Spleen (tissue), 13 donors: Measurements from ENCODE around the gene ZNF581. TPM values are rescaled to one million over a fixed set of nuclear protein-coding genes. Genes with fewer than 3 reads are reported as not detected.
A peak's percentile ranks its signal among the peaks of the same experiment; 100 is the strongest.

Experiments
- DNase-seq: peaks from one replicate; pipeline ENCODE4 v3.0.0-alpha.2; 2020
- H3K27ac ChIP-seq, 8 donors: fragments of 200-600 bp; sonication (generic) in 7 of 8; 1 replicate in 4 of 8; 2 replicates in 4 of 8; pipeline versions ENCODE4 v1.5.0 to v1.8.0; 2016 to 2021; ENCODE audit warnings: inconsistent platforms in 4 of 8, mild to moderate bottlenecking in 4 of 8, moderate library complexity in 1 of 8
- H3K27me3 ChIP-seq, 7 donors: fragments of 200-600 bp; sonication (generic) in 6 of 7; replicated peaks in 1 of 7; 1 replicate in 4 of 7; 2 replicates in 3 of 7; pipeline versions ENCODE4 v1.5.0 to v1.8.0; 2016 to 2021; ENCODE audit warnings: inconsistent platforms in 3 of 7, mild to moderate bottlenecking in 1 of 7
- H3K36me3 ChIP-seq, 6 donors: fragments of 200-600 bp; sonication (generic) in 5 of 6; 1 replicate in 4 of 6; 2 replicates in 2 of 6; pipeline versions ENCODE4 v1.5.0 to v1.8.0; 2016 to 2021; ENCODE audit warnings: inconsistent platforms in 2 of 6
- H3K4me1 ChIP-seq, 6 donors: fragments of 200-600 bp; sonication (generic) in 5 of 6; 1 replicate in 3 of 6; 2 replicates in 3 of 6; pipeline versions ENCODE4 v1.5.0 to v1.8.0; 2016 to 2021; ENCODE audit warnings: inconsistent platforms in 3 of 6
- H3K4me3 ChIP-seq, 8 donors: fragments of 200-600 bp; sonication (generic) in 7 of 8; 1 replicate in 4 of 8; 2 replicates in 4 of 8; pipeline versions ENCODE4 v1.5.0 to v1.8.0; 2016 to 2021; ENCODE audit warnings: inconsistent platforms in 4 of 8, mild to moderate bottlenecking in 4 of 8, moderate library complexity in 2 of 8
- H3K9me3 ChIP-seq, 8 donors: fragments of 200-600 bp; sonication (generic) in 7 of 8; 1 replicate in 4 of 8; 2 replicates in 4 of 8; pipeline versions ENCODE4 v1.5.0 to v1.8.0; 2016 to 2021; ENCODE audit warnings: inconsistent platforms in 4 of 8
- CTCF ChIP-seq, 11 experiments: fragments of 200-600 bp in 7 of 11; fragments of 450-650 bp in 4 of 11; sonication (generic) in 4 of 11; IDR thresholded peaks in 8 of 11; conservative IDR thresholded peaks in 3 of 11; 1 replicate in 7 of 11; 2 replicates in 4 of 11; pipeline versions ENCODE4 v1.4.0 to v1.8.0; 2016 to 2021; ENCODE audit warnings: antibody characterized with exemption in 11 of 11, inconsistent platforms in 4 of 11, mild to moderate bottlenecking in 1 of 11
- POLR2A ChIP-seq, 3 donors: fragments of 450-650 bp; IDR thresholded peaks; one replicate each; pipeline ENCODE4 v1.5.1; 2017; ENCODE audit warnings: antibody characterized with exemption in 3 of 3, mild to moderate bottlenecking in 1 of 3
- POLR2AphosphoS5 ChIP-seq, 3 donors: sonication (generic); formaldehyde crosslinking; IDR thresholded peaks; one replicate each; pipeline ENCODE4 v1.5.1; 2017; ENCODE audit warnings: antibody characterized with exemption in 3 of 3
- WGBS, 5 donors: extraction: QIAGEN DNeasy Blood & Tissue Kit in 3 of 5; methylation state at CpG; one replicate each; pipeline versions ENCODE4 v1.1.5 to v1.1.7; 2013 to 2018; 5-methylcytosine and 5-hydroxymethylcytosine counted together
- intact Hi-C: fragments of 100-400 bp; cut with DNase I; formaldehyde crosslinking; loops from one replicate; pipeline ENCODE4 v1.15.0; 2023; ENCODE audit warnings: low total_unique reads
- long read RNA-seq, 2 donors: transcript quantifications; one replicate each; lab custom pipeline, GENCODE V29; 2026
- polyA plus RNA-seq, 3 donors: library from polyadenylated mRNA; stranded (reverse); fragments of 200-250 nt; gene quantifications; one replicate each; pipeline ENCODE4 v1.2.1, GENCODE V29; 2013
- total RNA-seq, 7 donors: library from RNA; depleted of rRNA in 3 of 7; stranded (reverse); fragments of >200 nt in 3 of 7; fragmentation: NEBNext Ultra II Directional in 4 of 7; extraction: Animal tissue kit (Norgen Biotek cat#: 25700) in 4 of 7; gene quantifications; one replicate each; pipeline versions ENCODE4 v1.1.0 to v1.2.1, GENCODE V29; 2016 to 2021
- donor health status: healthy with polysubstance abuse.
- donor health status: DM: no; HTN: no; CAD: no; lungs with moderate emphysema.
- donor health status: DM: no; HTN: no; CAD: no.
- donor health status: Bipolar disorder and iron deficiency.
- donor health status: healthy.
- donor health status: DM: no; HTN: no; CAD: no.
- donor health status: DM: yes; HTN: yes; CAD: no.

ZNF581 gene, protein sequence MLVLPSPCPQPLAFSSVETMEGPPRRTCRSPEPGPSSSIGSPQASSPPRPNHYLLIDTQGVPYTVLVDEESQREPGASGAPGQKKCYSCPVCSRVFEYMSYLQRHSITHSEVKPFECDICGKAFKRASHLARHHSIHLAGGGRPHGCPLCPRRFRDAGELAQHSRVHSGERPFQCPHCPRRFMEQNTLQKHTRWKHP
- 10 to 100 TPM; 21.4 to 34.9 (median 27.2) TPM for total RNA-seq
- polyA plus RNA-seq, result 10 to 100 TPM; 39.8 to 46.5 (median 43.6) TPM
- long read RNA-seq, donor 1, transcript ZNF581-201 (2 exons, 1,298 nt), result major isoform, 11 of 11 reads
- long read RNA-seq, donor 1, partial matches to known transcripts, result 0 of 11 reads
- long read RNA-seq, donor 1, other reads (novel, unspliced or antisense), result 0 of 11 reads
- long read RNA-seq, donor 2, transcript ZNF581-201 (2 exons, 1,298 nt), result major isoform, 7 of 7 reads
- long read RNA-seq, donor 2, partial matches to known transcripts, result 0 of 7 reads
- long read RNA-seq, donor 2, other reads (novel, unspliced or antisense), result 0 of 7 reads

DNA sequence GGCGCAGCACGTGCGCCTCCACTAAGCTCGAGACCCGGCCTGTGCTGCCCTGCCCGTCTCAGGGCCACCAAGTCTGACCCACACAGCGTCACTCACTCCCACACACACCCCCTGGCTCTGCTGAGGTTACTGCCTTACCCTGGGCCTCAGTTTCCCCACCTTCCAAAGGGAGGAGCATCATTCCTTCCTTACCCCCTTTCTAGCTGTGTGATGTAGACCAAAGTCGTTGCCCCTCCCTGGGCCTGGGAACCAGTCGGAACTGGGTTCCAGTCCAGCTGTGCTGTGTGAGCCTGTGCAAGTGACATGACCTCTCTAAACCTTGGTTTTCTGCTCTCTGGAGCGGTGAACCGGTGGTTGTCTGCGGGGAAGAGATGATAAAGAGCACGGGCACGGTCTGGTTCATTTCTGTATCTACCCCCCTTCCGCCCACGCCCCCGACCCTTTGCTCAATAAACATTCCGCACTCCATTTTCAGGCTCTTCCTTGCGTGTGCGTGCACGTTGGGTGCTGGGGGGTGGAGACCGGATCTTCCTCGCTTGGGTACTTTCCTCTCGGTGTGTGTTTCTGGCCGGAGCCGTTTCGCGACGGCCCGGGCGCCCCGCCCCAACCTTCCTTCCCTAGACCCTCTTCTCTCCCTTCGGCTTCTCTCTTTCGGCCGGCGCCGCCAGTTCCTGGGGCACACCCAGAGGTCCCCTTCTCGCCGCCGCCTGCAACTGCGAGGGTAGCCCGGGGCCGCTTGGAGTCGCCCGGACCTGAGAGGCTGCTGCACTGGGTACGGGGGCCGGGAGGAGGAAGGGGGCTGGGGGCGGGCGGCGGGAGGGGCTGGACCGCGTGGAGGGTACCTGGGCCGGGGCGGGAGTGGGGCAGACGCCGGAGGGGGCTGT lies at the start of gene ZNF581:
Gene ZNF581, plus strand, starts transcription at position 647 of the 884 bp plus-strand sequence. CDS start 923 bp downstream, outside the sequence.
- H3K36me3 ChIP-seq, result peaks cover 0 to 23% (median 15%) of the 10 kb centered on the region in 6 donors
- peaks cover 33 to 100% (median 86%) of the 10 kb centered on the region in 6 donors for H3K4me1 ChIP-seq
- peak within 1 kb of the TSS; percentile 88 to 94 (median 92) for H3K27ac ChIP-seq
- TF ChIP-seq CTCF (IDR thresholded peaks at IDR 0.05 in 8 of 11, conservative IDR thresholded peaks at IDR 0.05 in 3 of 11) (peak in 1 of 11 experiments; percentile 10), POLR2AphosphoS5 (IDR thresholded peaks at IDR 0.05) (peak; percentile 82 to 87 (median 85)), POLR2A (IDR thresholded peaks at IDR 0.05) (peak in 1 of 3 donors; percentile 36)
- intact Hi-C loops, result no loop called here
- WGBS, 5 donors, result 0 to 3% (median 2%) methylated on average over 25 to 56 of the region's 56 CpGs
- DNase-seq, result peak; percentile 94
- H3K4me3 ChIP-seq, result peak within 1 kb of the TSS; percentile 61 to 96 (median 78)
- H3K9me3 ChIP-seq, result no peaks in the 10 kb centered on the region
- H3K27me3 ChIP-seq, result peaks cover 0 to 16% (median 0%) of the 10 kb centered on the region in 7 donors

GRCh38 chr19:55594996-55595545 lies 48.4 kb upstream of the ZNF581 start:
- peaks cover 0 to 63% (median 41%) of the 10 kb centered on the region in 6 donors for H3K36me3 ChIP-seq
- no peak overlapping the region for H3K4me3 ChIP-seq
- TF ChIP-seq POLR2AphosphoS5 (IDR thresholded peaks at IDR 0.05), result no peak
- no peak for TF ChIP-seq POLR2A (IDR thresholded peaks at IDR 0.05)
- no peak for TF ChIP-seq CTCF (IDR thresholded peaks at IDR 0.05 in 8 of 11, conservative IDR thresholded peaks at IDR 0.05 in 3 of 11)
- no peaks in the 10 kb centered on the region for H3K27me3 ChIP-seq
- no peak overlapping the region for H3K27ac ChIP-seq
- intact Hi-C loops, result no loop called here
- peaks cover 0 to 4% (median 0%) of the 10 kb centered on the region in 8 donors for H3K9me3 ChIP-seq
- WGBS, 5 donors, result 88 to 96% (median 92%) methylated on average over 4 of the region's 4 CpGs
- no peak for DNase-seq
- H3K4me1 ChIP-seq, result peaks cover 0 to 12% (median 7%) of the 10 kb centered on the region in 6 donors

GRCh38 chr19:55596304-55596703 lies 47.1 kb upstream of the ZNF581 start:
- H3K4me1 ChIP-seq, result peaks cover 3 to 21% (median 15%) of the 10 kb centered on the region in 6 donors
- peaks cover 0 to 63% (median 41%) of the 10 kb centered on the region in 6 donors for H3K36me3 ChIP-seq
- DNase-seq, result no peak
- intact Hi-C loops, result no loop called here
- H3K9me3 ChIP-seq, result peaks cover 0 to 4% (median 0%) of the 10 kb centered on the region in 8 donors
- H3K4me3 ChIP-seq, result no peak overlapping the region
- WGBS, 5 donors, result 91 to 98% (median 92%) methylated on average over 3 of the region's 3 CpGs
- no peak overlapping the region for H3K27ac ChIP-seq
- no peak for TF ChIP-seq POLR2AphosphoS5 (IDR thresholded peaks at IDR 0.05)
- no peak for TF ChIP-seq POLR2A (IDR thresholded peaks at IDR 0.05)
- TF ChIP-seq CTCF (IDR thresholded peaks at IDR 0.05 in 8 of 11, conservative IDR thresholded peaks at IDR 0.05 in 3 of 11), result no peak
- no peaks in the 10 kb centered on the region for H3K27me3 ChIP-seq
